HL-60 (cell line): Measurements from ENCODE around the gene SCYL1.

Source experiments
- DNase-seq, 2 experiments: peaks; one replicate each; pipeline ENCODE4 v3.0.0-alpha.2; 2010 to 2020; ENCODE audit warnings: low read depth in 1 of 2, low spot score in 1 of 2
- H3K27ac ChIP-seq: fragments of 250-450 bp; sonication (Bioruptor Pico); replicated peaks from 2 replicates; pipeline ENCODE4 v1.5.1; 2020; ENCODE audit warnings: mild to moderate bottlenecking, moderate library complexity
- H3K27me3 ChIP-seq: fragments of 250-450 bp; sonication (Bioruptor Pico); 2 replicates; pipeline ENCODE4 v1.5.1; 2021; ENCODE audit warnings: mild to moderate bottlenecking, moderate library complexity; ENCODE audit not compliant: insufficient read depth, poor library complexity, severe bottlenecking
- H3K4me3 ChIP-seq: replicated peaks from 2 replicates; pipeline ENCODE4 v1.5.1; 2011; ENCODE audit warnings: mild to moderate bottlenecking, control low read depth, low read length; ENCODE audit not compliant: insufficient read depth
- CTCF ChIP-seq: IDR thresholded peaks from one replicate; pipeline ENCODE4 v1.5.1; 2011; ENCODE audit warnings: low read length, control low read depth, inconsistent platforms; ENCODE audit not compliant: insufficient read depth
- GABPA ChIP-seq: IDR thresholded peaks from 2 replicates; pipeline ENCODE4 v1.6.1; 2012; ENCODE audit warnings: low read depth
- POLR2AphosphoS5 ChIP-seq: IDR thresholded peaks from 2 replicates; pipeline ENCODE4 v1.6.1; 2012; ENCODE audit warnings: low read depth
- SPI1 ChIP-seq: IDR thresholded peaks from 2 replicates; pipeline ENCODE4 v1.6.1; 2012; ENCODE audit warnings: low read depth, mild to moderate bottlenecking, borderline replicate concordance
- TF ChIP-seq, protein P1 (sequence below): IDR thresholded peaks from 2 replicates; pipeline ENCODE4 v1.6.1; 2012; ENCODE audit warnings: low read depth; ENCODE audit not compliant: insufficient replicate concordance

Gene SCYL1

DNA sequence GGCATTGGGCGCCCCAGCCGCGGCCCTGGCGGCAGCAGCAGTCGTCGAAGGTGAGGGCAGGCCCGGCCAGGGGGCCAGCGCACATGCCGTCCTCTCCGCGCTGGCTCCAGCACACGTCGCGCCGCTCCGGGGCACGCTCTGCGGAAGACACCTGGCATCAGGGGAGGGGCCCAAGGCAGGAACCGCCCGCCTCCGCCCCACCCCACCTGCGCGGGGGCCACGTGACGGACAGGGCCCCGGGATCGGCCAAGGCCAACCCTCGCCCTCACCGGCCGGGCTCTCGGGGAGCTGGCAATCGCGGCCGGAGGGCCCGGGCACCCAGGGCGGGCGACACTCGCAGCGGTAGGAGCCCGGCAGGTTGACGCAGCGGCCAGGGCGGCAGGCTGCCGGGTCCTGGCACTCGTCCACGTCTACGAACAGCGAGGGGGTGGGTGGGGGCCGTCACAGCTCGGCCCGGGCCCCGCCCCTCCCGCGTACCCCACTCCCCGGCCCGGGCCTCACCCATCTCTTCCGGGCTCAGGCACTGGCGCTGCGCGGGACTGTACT lies 14.9 kb downstream of the SCYL1 start:
- DNase-seq, result no peak
- H3K27me3 ChIP-seq, result no peaks in the 10 kb centered on the region
- TF ChIP-seq GABPA (no peak), SPI1 (no peak), CTCF (no peak), POLR2AphosphoS5 (no peak)
- TF ChIP-seq, protein P1, sequence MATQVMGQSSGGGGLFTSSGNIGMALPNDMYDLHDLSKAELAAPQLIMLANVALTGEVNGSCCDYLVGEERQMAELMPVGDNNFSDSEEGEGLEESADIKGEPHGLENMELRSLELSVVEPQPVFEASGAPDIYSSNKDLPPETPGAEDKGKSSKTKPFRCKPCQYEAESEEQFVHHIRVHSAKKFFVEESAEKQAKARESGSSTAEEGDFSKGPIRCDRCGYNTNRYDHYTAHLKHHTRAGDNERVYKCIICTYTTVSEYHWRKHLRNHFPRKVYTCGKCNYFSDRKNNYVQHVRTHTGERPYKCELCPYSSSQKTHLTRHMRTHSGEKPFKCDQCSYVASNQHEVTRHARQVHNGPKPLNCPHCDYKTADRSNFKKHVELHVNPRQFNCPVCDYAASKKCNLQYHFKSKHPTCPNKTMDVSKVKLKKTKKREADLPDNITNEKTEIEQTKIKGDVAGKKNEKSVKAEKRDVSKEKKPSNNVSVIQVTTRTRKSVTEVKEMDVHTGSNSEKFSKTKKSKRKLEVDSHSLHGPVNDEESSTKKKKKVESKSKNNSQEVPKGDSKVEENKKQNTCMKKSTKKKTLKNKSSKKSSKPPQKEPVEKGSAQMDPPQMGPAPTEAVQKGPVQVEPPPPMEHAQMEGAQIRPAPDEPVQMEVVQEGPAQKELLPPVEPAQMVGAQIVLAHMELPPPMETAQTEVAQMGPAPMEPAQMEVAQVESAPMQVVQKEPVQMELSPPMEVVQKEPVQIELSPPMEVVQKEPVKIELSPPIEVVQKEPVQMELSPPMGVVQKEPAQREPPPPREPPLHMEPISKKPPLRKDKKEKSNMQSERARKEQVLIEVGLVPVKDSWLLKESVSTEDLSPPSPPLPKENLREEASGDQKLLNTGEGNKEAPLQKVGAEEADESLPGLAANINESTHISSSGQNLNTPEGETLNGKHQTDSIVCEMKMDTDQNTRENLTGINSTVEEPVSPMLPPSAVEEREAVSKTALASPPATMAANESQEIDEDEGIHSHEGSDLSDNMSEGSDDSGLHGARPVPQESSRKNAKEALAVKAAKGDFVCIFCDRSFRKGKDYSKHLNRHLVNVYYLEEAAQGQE, result no peak
- peak overlapping the region; percentile 17; the same call in 1 of the 2 replicates for H3K27ac ChIP-seq
- H3K4me3 ChIP-seq, result peak overlapping the region; percentile 56

GRCh38 chr11:65540290-65541092 lies 15.6 kb downstream of the SCYL1 start:
- Histone ChIP-seq H3K4me3 (peak overlapping the region; percentile 56), H3K27ac (peak overlapping the region; percentile 46), H3K27me3 (no peaks in the 10 kb centered on the region)
- peak; percentile 85 to 91 for DNase-seq
- TF ChIP-seq CTCF (peak; percentile 30), SPI1 (no peak)

DNA sequence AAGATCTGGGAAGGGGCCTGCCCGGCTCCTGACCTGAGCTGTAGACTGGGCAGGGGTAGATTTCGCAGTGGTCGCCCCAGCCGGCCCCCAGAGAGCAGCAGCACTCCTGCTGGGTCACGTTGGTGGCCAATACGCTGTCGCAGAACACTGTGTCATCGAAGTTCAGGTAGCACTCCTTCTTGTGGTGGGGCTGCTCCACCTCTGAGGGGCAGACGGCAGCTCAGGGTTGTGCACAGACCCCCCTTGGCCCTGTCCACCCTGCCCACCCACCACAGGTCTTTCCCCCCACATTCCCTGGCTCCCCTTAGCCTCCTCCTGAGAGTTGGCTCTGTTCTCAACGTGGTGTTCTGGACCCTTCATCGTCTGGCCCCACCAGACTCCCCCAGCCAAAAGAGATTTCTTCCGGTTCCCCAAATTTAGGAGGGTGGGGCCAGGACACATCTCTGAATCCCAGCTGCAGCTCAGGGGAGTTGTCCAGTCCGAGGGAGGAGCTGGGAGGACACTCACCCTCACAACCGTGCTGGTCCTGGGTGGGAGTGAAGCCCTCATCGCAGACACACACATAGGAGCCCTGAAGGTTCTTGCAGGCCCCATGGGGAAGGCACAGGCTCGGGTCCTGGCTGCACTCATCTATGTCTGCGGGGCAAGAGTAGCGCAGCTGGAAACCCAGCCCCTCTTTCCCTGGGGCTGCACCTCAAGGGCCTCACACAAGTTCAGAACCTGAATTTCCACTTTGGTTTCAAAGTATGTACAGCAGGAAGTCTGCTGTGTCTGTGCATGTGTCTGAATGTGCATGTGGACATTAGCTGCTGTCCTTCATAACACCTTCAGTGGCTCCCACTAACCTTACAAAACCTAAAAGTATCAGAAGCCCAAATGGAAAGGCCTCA lies 16.5 kb downstream of the SCYL1 start:
- Histone ChIP-seq H3K4me3 (peak overlapping the region; percentile 56), H3K27ac (peak overlapping the region; percentile 46), H3K27me3 (no peaks in the 10 kb centered on the region)
- DNase-seq, result no peak
- TF ChIP-seq CTCF, result no peak
- TF ChIP-seq SPI1, result no peak
- TF ChIP-seq, protein P1, result no peak
- TF ChIP-seq GABPA, result no peak
- no peak for TF ChIP-seq POLR2AphosphoS5
